Keratinocyte (primary cell): ENCODE measurements around the gene MYBPH.

Source experiments
- EZH2 ChIP-seq: IDR thresholded peaks from one replicate; pipeline ENCODE4 v1.6.1; 2012; ENCODE audit warnings: inconsistent platforms, mild to moderate bottlenecking, low read length, moderate library complexity
- TF ChIP-seq, protein P1 (sequence below), 3 experiments: IDR thresholded peaks in 1 of 3; conservative IDR thresholded peaks in 1 of 3; optimal IDR thresholded peaks in 1 of 3; 2 replicates in 2 of 3; 3 replicates in 1 of 3; pipeline versions ENCODE3 to v1.5.1; 2011; ENCODE audit warnings: low read length in 3 of 3, mild to moderate bottlenecking in 3 of 3, moderate library complexity in 2 of 3, control low read depth in 1 of 3, inconsistent platforms in 1 of 3; ENCODE audit not compliant: insufficient read depth in 2 of 3; ENCODE audit errors: extremely low read depth in 1 of 3

DNA sequence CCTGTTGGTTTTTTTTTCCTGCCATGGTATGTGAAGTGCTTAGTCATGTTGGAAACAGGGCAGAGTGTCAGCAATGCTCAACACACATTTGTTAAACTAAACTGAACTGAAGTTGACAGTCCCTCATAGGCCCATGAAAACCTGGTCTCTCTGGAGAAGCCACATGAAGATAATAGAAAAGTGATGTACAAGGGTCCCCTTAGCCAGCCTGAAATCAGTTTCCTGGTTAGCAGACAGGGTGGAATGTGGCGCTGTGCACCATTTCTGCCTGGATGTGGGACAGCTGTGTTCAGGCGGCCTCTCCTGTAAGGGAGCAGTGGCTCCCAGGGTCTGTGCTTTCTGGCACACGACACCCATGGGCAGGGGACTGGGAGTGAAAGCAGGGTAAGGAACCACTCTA lies 20.7 kb upstream of the MYBPH start:
- TF ChIP-seq, protein P1, sequence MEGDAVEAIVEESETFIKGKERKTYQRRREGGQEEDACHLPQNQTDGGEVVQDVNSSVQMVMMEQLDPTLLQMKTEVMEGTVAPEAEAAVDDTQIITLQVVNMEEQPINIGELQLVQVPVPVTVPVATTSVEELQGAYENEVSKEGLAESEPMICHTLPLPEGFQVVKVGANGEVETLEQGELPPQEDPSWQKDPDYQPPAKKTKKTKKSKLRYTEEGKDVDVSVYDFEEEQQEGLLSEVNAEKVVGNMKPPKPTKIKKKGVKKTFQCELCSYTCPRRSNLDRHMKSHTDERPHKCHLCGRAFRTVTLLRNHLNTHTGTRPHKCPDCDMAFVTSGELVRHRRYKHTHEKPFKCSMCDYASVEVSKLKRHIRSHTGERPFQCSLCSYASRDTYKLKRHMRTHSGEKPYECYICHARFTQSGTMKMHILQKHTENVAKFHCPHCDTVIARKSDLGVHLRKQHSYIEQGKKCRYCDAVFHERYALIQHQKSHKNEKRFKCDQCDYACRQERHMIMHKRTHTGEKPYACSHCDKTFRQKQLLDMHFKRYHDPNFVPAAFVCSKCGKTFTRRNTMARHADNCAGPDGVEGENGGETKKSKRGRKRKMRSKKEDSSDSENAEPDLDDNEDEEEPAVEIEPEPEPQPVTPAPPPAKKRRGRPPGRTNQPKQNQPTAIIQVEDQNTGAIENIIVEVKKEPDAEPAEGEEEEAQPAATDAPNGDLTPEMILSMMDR (optimal IDR thresholded peaks at IDR 0.05 in 1 of 3, IDR thresholded peaks at IDR 0.05 in 1 of 3, conservative IDR thresholded peaks at IDR 0.05 in 1 of 3; ENCODE audit: extremely low read depth in 1 of 3, insufficient read depth in 2 of 3, low read length in 3 of 3), result no peak
- TF ChIP-seq EZH2, result no peak
